ENCODE data around the gene CA5B.
A peak's percentile ranks its signal among the peaks of the same experiment; 100 is the strongest.
"Not testable (repeated sequence)": the region's sequence is repeated elsewhere in the genome, so short reads cannot be mapped to it uniquely, and the experiment has no call there.

Gene CA5B

GRCh38 chrX:15749642-15750610 is 11.9 kb downstream of the CA5B start:
- Histone ChIP-seq H3K27ac (ENCODE audit: low read depth, low read length) (no peak overlapping the region), H3K4me3 (ENCODE audit: low read depth, low read length) (no peak overlapping the region), H3K36me3 (ENCODE audit: control insufficient read depth, insufficient read depth, low read length) (no peaks in the 10 kb centered on the region), H3K9ac (ENCODE audit: low read depth, low read length) (no peak overlapping the region), H3K27me3 (ENCODE audit: control insufficient read depth, insufficient read depth, low read length) (no peaks in the 10 kb centered on the region), H3K9me3 (ENCODE audit: control insufficient read depth, insufficient read depth, low read length) (no peaks in the 10 kb centered on the region), H3K4me1 (ENCODE audit: control insufficient read depth, insufficient read depth, low read length) (peaks cover 49% of the 10 kb centered on the region)

- H3K27ac ChIP-seq (ENCODE audit: low read depth, low read length) = no peak overlapping the region
- H3K9me3 ChIP-seq (ENCODE audit: control insufficient read depth, insufficient read depth, low read length) = no peaks in the 10 kb centered on the region
- no peak overlapping the region for H3K4me3 ChIP-seq (ENCODE audit: low read depth, low read length)
- H3K27me3 ChIP-seq (ENCODE audit: control insufficient read depth, insufficient read depth, low read length) = no peaks in the 10 kb centered on the region
- peaks cover 49% of the 10 kb centered on the region for H3K4me1 ChIP-seq (ENCODE audit: control insufficient read depth, insufficient read depth, low read length)
- no peaks in the 10 kb centered on the region for H3K36me3 ChIP-seq (ENCODE audit: control insufficient read depth, insufficient read depth, low read length)
- H3K9ac ChIP-seq (ENCODE audit: low read depth, low read length) = no peak overlapping the region
Measured at GRCh38 chrX:15750611-15751154, 12.6 kb downstream of the CA5B start.

DNA sequence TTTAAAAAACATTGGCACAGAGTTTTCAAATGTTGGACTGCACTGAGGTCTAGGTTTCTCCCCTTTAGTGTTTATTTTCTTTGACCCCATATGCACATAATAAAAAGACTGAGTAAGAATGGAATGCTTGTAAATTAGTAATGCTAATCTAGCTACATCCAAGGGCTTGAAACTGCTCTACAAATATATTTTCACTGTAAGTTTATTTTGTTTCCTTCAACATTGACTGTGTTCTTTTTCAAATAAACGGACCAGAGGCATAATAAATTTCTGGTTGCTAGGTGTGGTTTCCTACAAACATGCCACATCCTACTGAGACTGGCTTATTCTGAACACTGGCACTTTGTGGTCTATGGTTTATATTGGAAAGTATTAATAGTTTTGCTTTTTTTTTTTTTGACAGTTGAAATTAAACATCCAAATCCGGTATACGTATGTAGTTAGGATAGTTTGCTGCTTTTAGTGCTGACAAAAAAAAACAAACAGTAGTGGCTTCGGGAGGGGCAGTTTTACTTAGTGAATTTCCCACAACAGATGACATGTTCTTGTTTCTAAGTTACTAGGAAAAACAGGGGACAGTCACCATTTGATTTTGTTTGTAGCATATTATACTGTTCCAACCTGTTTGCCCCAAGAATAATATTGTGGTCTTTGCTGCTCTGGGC is 13.2 kb downstream of the CA5B start:
- no peak overlapping the region for H3K9ac ChIP-seq (ENCODE audit: low read depth, low read length)
- no peaks in the 10 kb centered on the region for H3K27me3 ChIP-seq (ENCODE audit: control insufficient read depth, insufficient read depth, low read length)
- no peaks in the 10 kb centered on the region for H3K9me3 ChIP-seq (ENCODE audit: control insufficient read depth, insufficient read depth, low read length)
- no peaks in the 10 kb centered on the region for H3K36me3 ChIP-seq (ENCODE audit: control insufficient read depth, insufficient read depth, low read length)
- H3K4me1 ChIP-seq (ENCODE audit: control insufficient read depth, insufficient read depth, low read length) = peaks cover 49% of the 10 kb centered on the region
- no peak overlapping the region for H3K27ac ChIP-seq (ENCODE audit: low read depth, low read length)
- no peak overlapping the region for H3K4me3 ChIP-seq (ENCODE audit: low read depth, low read length)

DNA sequence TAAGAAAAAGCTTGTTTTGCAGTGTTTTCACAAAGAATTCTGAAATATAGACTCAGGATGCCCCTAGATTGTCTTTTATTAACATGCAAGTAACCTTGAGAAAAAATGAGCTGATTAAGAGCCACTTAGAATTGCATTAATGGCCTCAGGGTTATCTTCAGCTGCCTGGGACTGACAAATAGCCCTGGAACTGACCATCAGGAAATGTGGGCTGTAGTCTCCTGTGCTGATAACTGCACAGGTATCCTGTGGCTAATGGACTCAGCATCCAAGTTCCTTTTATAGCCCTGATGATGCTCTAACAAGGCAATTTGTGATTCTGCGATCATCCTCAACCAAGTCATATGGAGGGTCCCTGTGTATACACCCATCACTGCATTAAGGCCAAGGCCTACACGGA is 17.0 kb downstream of the CA5B start:
- no peaks in the 10 kb centered on the region for H3K9me3 ChIP-seq (ENCODE audit: control insufficient read depth, insufficient read depth, low read length)
- H3K9ac ChIP-seq (ENCODE audit: low read depth, low read length) = no peak overlapping the region
- H3K27me3 ChIP-seq (ENCODE audit: control insufficient read depth, insufficient read depth, low read length) = no peaks in the 10 kb centered on the region
- no peak overlapping the region for H3K27ac ChIP-seq (ENCODE audit: low read depth, low read length)
- no peaks in the 10 kb centered on the region for H3K36me3 ChIP-seq (ENCODE audit: control insufficient read depth, insufficient read depth, low read length)
- H3K4me1 ChIP-seq (ENCODE audit: control insufficient read depth, insufficient read depth, low read length) = peaks cover 22% of the 10 kb centered on the region
- H3K4me3 ChIP-seq (ENCODE audit: low read depth, low read length) = no peak overlapping the region

- no peaks in the 10 kb centered on the region for H3K9me3 ChIP-seq (ENCODE audit: control insufficient read depth, insufficient read depth, low read length)
- no peak overlapping the region for H3K9ac ChIP-seq (ENCODE audit: low read depth, low read length)
- H3K4me1 ChIP-seq (ENCODE audit: control insufficient read depth, insufficient read depth, low read length) = peaks cover 15% of the 10 kb centered on the region
- H3K4me3 ChIP-seq (ENCODE audit: low read depth, low read length) = no peak overlapping the region
- no peaks in the 10 kb centered on the region for H3K27me3 ChIP-seq (ENCODE audit: control insufficient read depth, insufficient read depth, low read length)
- H3K36me3 ChIP-seq (ENCODE audit: control insufficient read depth, insufficient read depth, low read length) = no peaks in the 10 kb centered on the region
- no peak overlapping the region for H3K27ac ChIP-seq (ENCODE audit: low read depth, low read length)
Measured at GRCh38 chrX:15758140-15758539, 20.1 kb downstream of the CA5B start.

DNA sequence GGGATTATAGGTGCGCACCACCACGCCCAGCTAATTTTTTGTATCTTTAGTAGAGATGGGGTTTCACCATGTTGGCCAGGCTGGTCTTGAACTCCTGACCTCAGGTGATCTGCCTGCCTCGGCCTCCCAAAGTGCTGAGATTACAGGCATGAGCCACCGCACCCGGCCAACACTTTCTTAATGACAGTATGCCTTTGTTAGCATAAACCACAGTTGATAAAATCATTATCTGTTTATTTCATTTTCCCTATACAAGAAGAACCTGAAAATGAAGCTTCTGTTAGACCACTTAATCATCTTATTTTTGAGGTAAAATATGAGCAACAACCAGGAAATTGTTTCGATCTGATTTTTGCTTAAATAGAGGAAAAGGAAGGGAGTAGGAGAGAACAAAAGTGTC is 21.8 kb downstream of the CA5B start:
- H3K36me3 ChIP-seq (ENCODE audit: control insufficient read depth, insufficient read depth, low read length); H3K27ac ChIP-seq (ENCODE audit: low read depth, low read length); H3K4me1 ChIP-seq (ENCODE audit: control insufficient read depth, insufficient read depth, low read length); H3K9ac ChIP-seq (ENCODE audit: low read depth, low read length); H3K9me3 ChIP-seq (ENCODE audit: control insufficient read depth, insufficient read depth, low read length); H3K27me3 ChIP-seq (ENCODE audit: control insufficient read depth, insufficient read depth, low read length); H3K4me3 ChIP-seq (ENCODE audit: low read depth, low read length): not testable (repeated sequence)

DNA sequence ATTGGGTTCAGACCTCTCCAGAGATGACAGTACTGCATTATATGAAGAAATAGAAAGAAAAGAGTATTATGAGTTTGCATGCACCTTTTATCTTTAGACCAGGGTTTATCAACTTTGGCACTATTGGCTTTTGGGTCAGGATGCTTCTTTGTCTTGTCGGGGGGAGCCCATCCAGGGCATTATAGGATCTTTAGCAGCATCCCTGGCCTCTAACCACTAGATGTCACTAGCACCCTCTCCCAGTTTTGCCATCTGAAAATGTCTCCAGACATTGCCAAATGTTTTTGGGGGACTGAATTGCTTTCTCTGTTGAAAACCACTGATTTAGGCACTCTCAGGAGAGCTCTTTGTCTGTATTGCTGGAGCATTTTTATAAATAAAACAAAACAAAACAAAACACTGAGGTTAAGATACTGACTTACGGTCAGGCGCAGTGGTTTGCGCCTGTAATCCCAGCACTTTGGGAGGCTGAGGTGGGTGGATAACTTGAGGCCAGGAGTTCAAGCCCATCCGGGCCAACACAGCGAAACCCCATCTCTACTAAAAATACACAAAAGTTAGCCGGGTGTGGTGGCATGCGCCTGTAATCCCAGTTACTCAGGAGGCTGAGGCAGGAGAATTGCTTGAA is 23.6 kb downstream of the CA5B start:
- Histone ChIP-seq H3K4me1 (ENCODE audit: control insufficient read depth, insufficient read depth, low read length) (peaks cover 8% of the 10 kb centered on the region; the same call in 1 of the 2 replicates), H3K27me3 (ENCODE audit: control insufficient read depth, insufficient read depth, low read length) (no peaks in the 10 kb centered on the region), H3K36me3 (ENCODE audit: control insufficient read depth, insufficient read depth, low read length) (no peaks in the 10 kb centered on the region), H3K9me3 (ENCODE audit: control insufficient read depth, insufficient read depth, low read length) (no peaks in the 10 kb centered on the region), H3K9ac (ENCODE audit: low read depth, low read length) (no peak overlapping the region), H3K4me3 (ENCODE audit: low read depth, low read length) (no peak overlapping the region), H3K27ac (ENCODE audit: low read depth, low read length) (no peak overlapping the region)

DNA sequence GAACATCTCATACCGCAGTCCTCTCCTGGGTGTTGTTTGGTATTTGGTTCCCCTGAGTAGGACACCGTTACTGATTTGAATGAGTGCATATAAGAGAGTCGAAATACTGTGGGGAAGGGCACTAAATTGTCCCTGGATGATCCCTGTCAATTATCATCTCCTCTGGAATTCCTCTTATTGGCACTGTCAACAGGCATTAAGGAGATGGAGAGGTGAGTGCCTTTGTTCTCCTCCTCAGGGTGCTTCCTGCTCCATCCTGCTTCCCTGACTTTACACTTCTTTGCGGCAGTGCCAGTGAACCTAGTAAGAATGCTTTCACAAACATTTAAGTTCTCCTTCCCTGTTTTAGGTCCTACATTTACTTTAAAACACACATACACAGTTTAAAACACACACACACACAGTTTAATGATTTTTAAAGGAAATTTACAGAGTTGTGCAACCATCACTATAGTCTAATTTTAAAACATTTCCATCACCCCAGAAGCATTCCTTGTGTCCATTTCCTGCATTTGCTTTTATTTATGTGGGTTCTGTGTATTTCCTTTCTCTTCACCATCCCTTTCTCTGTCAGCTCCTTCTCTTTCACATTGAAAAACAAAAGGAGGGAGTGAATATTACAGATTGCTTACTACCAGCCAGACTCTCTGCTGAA is 31.4 kb downstream of the CA5B start:
- H3K27me3 ChIP-seq (ENCODE audit: control insufficient read depth, insufficient read depth, low read length) = no peaks in the 10 kb centered on the region
- H3K9me3 ChIP-seq (ENCODE audit: control insufficient read depth, insufficient read depth, low read length) = no peaks in the 10 kb centered on the region
- no peak overlapping the region for H3K9ac ChIP-seq (ENCODE audit: low read depth, low read length)
- peak overlapping the region; percentile 4; the same call in 1 of the 2 replicates for H3K4me3 ChIP-seq (ENCODE audit: low read depth, low read length)
- H3K36me3 ChIP-seq (ENCODE audit: control insufficient read depth, insufficient read depth, low read length) = no peaks in the 10 kb centered on the region
- H3K27ac ChIP-seq (ENCODE audit: low read depth, low read length) = peak overlapping the region; percentile 86
- H3K4me1 ChIP-seq (ENCODE audit: control insufficient read depth, insufficient read depth, low read length) = peaks cover 11% of the 10 kb centered on the region

DNA sequence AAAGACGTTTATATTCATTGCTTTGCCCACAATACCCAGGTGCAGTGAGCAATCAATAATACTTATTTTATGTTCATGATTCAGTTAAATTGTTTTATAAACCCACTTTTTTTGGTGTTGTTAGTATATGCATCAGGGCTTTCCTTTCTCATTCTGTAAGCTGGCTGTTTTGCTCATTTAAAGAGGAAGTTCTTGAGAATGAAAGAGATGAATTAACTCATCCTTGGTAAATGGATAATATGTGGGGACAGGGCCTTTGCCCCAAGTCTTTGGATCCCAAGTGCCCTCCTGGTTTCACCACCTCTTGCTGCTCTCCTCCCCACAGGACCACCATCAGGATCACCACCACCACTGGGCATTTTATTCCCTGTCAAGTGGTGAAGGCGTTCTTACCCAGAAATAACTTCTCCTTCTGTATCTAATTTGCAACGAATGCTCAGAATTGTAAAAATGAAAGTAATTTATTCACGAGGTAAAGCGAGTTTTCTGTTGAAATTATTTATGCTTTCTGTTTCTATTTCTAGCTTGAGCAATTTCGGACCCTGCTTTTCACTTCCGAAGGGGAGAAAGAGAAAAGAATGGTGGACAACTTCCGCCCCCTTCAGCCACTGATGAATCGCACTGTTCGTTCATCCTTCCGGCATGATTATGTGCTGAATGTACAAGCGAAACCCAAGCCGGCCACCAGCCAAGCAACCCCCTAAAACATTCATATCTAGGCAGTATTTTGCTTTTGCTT is 44.1 kb downstream of the CA5B start:
- no peak overlapping the region for H3K4me3 ChIP-seq (ENCODE audit: low read depth, low read length)
- H3K9me3 ChIP-seq (ENCODE audit: control insufficient read depth, insufficient read depth, low read length) = no peaks in the 10 kb centered on the region
- H3K27ac ChIP-seq (ENCODE audit: low read depth, low read length) = no peak overlapping the region
- no peaks in the 10 kb centered on the region for H3K27me3 ChIP-seq (ENCODE audit: control insufficient read depth, insufficient read depth, low read length)
- no peaks in the 10 kb centered on the region for H3K4me1 ChIP-seq (ENCODE audit: control insufficient read depth, insufficient read depth, low read length)
- H3K9ac ChIP-seq (ENCODE audit: low read depth, low read length) = no peak overlapping the region
- H3K36me3 ChIP-seq (ENCODE audit: control insufficient read depth, insufficient read depth, low read length) = peaks cover 22% of the 10 kb centered on the region

- Histone ChIP-seq H3K27ac (ENCODE audit: low read depth, low read length) (no peak overlapping the region), H3K4me3 (ENCODE audit: low read depth, low read length) (no peak overlapping the region), H3K9ac (ENCODE audit: low read depth, low read length) (no peak overlapping the region)
Measured at GRCh38 chrX:15785176-15785750, 47.2 kb downstream of the CA5B start.

More at GRCh38 chrX:15785176-15785750, 47.2 kb downstream of the CA5B start:
- peaks cover 11% of the 10 kb centered on the region for H3K4me1 ChIP-seq (ENCODE audit: control insufficient read depth, insufficient read depth, low read length)
- peaks cover 12% of the 10 kb centered on the region for H3K36me3 ChIP-seq (ENCODE audit: control insufficient read depth, insufficient read depth, low read length)
- no peaks in the 10 kb centered on the region for H3K9me3 ChIP-seq (ENCODE audit: control insufficient read depth, insufficient read depth, low read length)
- H3K27me3 ChIP-seq (ENCODE audit: control insufficient read depth, insufficient read depth, low read length) = no peaks in the 10 kb centered on the region
